IMR-90 (cell line): ENCODE measurements around the gene ZNF423. TPM values are rescaled to one million over a fixed set of nuclear protein-coding genes. Genes with fewer than 3 reads are reported as not detected.

Experiments
- ATAC-seq: fragments of 200-7000 bp; cut with Tn5 transposase; 2 replicates; pipeline ENCODE4 v1.9.1; 2020; ENCODE audit warnings: low read depth, mild to moderate bottlenecking, moderate library complexity
- BruUV-seq: library from RNA; stranded (reverse); fragments of 400-500 nt; replicated peaks from 2 replicates; lab custom pipeline; 2021; lab: Mats Ljungman, UMichigan
- CTCF ChIA-PET: fragments of 300-600 bp; formaldehyde crosslinking; extraction: SDS; loops from one replicate; lab custom pipeline; 2021; ENCODE audit warnings: antibody characterized with exemption; lab: Yijun Ruan, JAX
- POLR2A ChIA-PET: fragments of 300-600 bp; sonication (Branson Sonifier 250); formaldehyde crosslinking; loops from one replicate; lab custom pipeline; 2022; ENCODE audit warnings: antibody characterized with exemption; ENCODE audit not compliant: unreplicated experiment; lab: Charles Lee
- DNase-seq: peaks from one replicate; pipeline ENCODE4 v3.0.0; 2013
- H2AFZ ChIP-seq: replicated peaks from 2 replicates; pipeline ENCODE3; 2013; ENCODE audit warnings: low read length, mild to moderate bottlenecking; ENCODE audit not compliant: poor library complexity
- H2AK5ac ChIP-seq: 2 replicates; pipeline ENCODE4 v1.6.1; 2013; ENCODE audit warnings: low read depth, low read length, inconsistent platforms
- H2AK9ac ChIP-seq: replicated peaks from 2 replicates; pipeline ENCODE3; 2013; ENCODE audit warnings: mild to moderate bottlenecking, low read depth, low read length, moderate library complexity; ENCODE audit not compliant: poor library complexity
- H2BK120ac ChIP-seq: 2 replicates; pipeline ENCODE4 v1.6.1; 2013; ENCODE audit warnings: low read depth, low read length, inconsistent platforms
- H2BK15ac ChIP-seq: 3 replicates; pipeline ENCODE4 v1.6.1; 2013; ENCODE audit warnings: low read depth, low read length, inconsistent platforms
- H2BK20ac ChIP-seq: 2 replicates; pipeline ENCODE4 v1.6.1; 2013; ENCODE audit warnings: low read depth, mild to moderate bottlenecking, inconsistent platforms, low read length, moderate library complexity
- H2BK5ac ChIP-seq: 2 replicates; pipeline ENCODE4 v1.6.1; 2013; ENCODE audit warnings: mild to moderate bottlenecking, low read depth, low read length, inconsistent platforms; ENCODE audit not compliant: poor library complexity, severe bottlenecking
- H3K14ac ChIP-seq: replicated peaks from 2 replicates; pipeline ENCODE4 v1.6.1; 2013; ENCODE audit warnings: low read depth, low read length, inconsistent platforms
- H3K18ac ChIP-seq: 2 replicates; pipeline ENCODE4 v1.6.1; 2013; ENCODE audit warnings: low read depth, low read length, control low read depth
- H3K23ac ChIP-seq: 2 replicates; pipeline ENCODE4 v1.6.1; 2013; ENCODE audit warnings: low read depth, low read length, inconsistent platforms
- H3K27ac ChIP-seq: 2 replicates; pipeline ENCODE4 v1.5.1; 2013; ENCODE audit warnings: mild to moderate bottlenecking, control low read depth, low read length; ENCODE audit not compliant: insufficient read depth
- H3K27me3 ChIP-seq: 2 replicates; pipeline ENCODE4 v1.6.1; 2013; ENCODE audit warnings: low read length; ENCODE audit not compliant: control insufficient read depth, insufficient read depth
- H3K36me3 ChIP-seq: 2 replicates; pipeline ENCODE4 v1.6.1; 2013; ENCODE audit warnings: low read length, mixed read lengths; ENCODE audit not compliant: control insufficient read depth, insufficient read depth
- H3K4ac ChIP-seq: 2 replicates; pipeline ENCODE4 v1.6.1; 2013; ENCODE audit warnings: low read depth, low read length, inconsistent platforms
- H3K4me1 ChIP-seq: 2 replicates; pipeline ENCODE4 v1.6.1; 2013; ENCODE audit warnings: low read length, mixed read lengths; ENCODE audit not compliant: control insufficient read depth, insufficient read depth
- H3K4me2 ChIP-seq: 2 replicates; pipeline ENCODE4 v1.6.1; 2013; ENCODE audit warnings: low read depth, mild to moderate bottlenecking, control low read depth, low read length, moderate library complexity
- H3K4me3 ChIP-seq: 2 replicates; pipeline ENCODE4 v1.5.1; 2013; ENCODE audit warnings: low read depth, mild to moderate bottlenecking, control low read depth, low read length, moderate library complexity; ENCODE audit not compliant: insufficient read depth
- H3K56ac ChIP-seq: 2 replicates; pipeline ENCODE4 v1.6.1; 2013; ENCODE audit warnings: low read length, inconsistent platforms; ENCODE audit not compliant: insufficient read depth; ENCODE audit errors: extremely low read depth
- H3K79me1 ChIP-seq, 2 experiments: 2 replicates each; pipeline ENCODE4 v1.6.1; 2013; ENCODE audit warnings: low read length in 2 of 2, inconsistent platforms in 1 of 2, low read depth in 1 of 2
- H3K9ac ChIP-seq: 2 replicates; pipeline ENCODE4 v1.6.1; 2013; ENCODE audit warnings: low read depth, low read length, control low read depth
- H3K9me1 ChIP-seq: 2 replicates; pipeline ENCODE4 v1.6.1; 2013; ENCODE audit warnings: low read length, inconsistent platforms; ENCODE audit not compliant: insufficient read depth
- H3K9me3 ChIP-seq: 2 replicates; pipeline ENCODE4 v1.6.1; 2013; ENCODE audit warnings: low read length; ENCODE audit not compliant: control insufficient read depth, insufficient read depth
- H4K20me1 ChIP-seq: 2 replicates; pipeline ENCODE4 v1.6.1; 2013; ENCODE audit warnings: low read length, inconsistent platforms; ENCODE audit not compliant: insufficient read depth
- H4K5ac ChIP-seq: 2 replicates; pipeline ENCODE4 v1.6.1; 2013; ENCODE audit warnings: mild to moderate bottlenecking, low read depth, low read length, control low read depth
- H4K8ac ChIP-seq, 2 experiments: 2 replicates each; pipeline ENCODE4 v1.6.1; 2013; ENCODE audit warnings: low read depth in 2 of 2, low read length in 2 of 2, control low read depth in 1 of 2, inconsistent platforms in 1 of 2
- H4K91ac ChIP-seq: 2 replicates; pipeline ENCODE4 v1.6.1; 2013; ENCODE audit warnings: low read depth, low read length, inconsistent platforms; ENCODE audit not compliant: insufficient read depth
- BHLHE40 ChIP-seq: fragments of 150-350 bp; IDR thresholded peaks from 2 replicates; pipeline ENCODE4 v1.6.1; 2016; ENCODE audit warnings: mild to moderate bottlenecking, low read depth, low read length
- CEBPB ChIP-seq: IDR thresholded peaks from 2 replicates; pipeline ENCODE4 v1.6.1; 2012; ENCODE audit warnings: low read depth, low read length, improper control_type of control experiment
- CHD1 ChIP-seq: IDR thresholded peaks from 2 replicates; pipeline ENCODE4 v1.6.1; 2012; ENCODE audit warnings: low read depth, low read length, improper control_type of control experiment
- ELK1 ChIP-seq: fragments of 150-350 bp; IDR thresholded peaks from 2 replicates; pipeline ENCODE4 v1.6.1; 2016; ENCODE audit warnings: low read depth, mild to moderate bottlenecking, low read length, moderate library complexity, borderline replicate concordance
- FOS ChIP-seq: fragments of 150-350 bp; IDR thresholded peaks from 2 replicates; pipeline ENCODE4 v1.6.1; 2016; ENCODE audit warnings: low read depth, low read length
- MAFK ChIP-seq: IDR thresholded peaks from 2 replicates; pipeline ENCODE4 v1.6.1; 2012; ENCODE audit warnings: low read depth, low read length, improper control_type of control experiment
- MAZ ChIP-seq: IDR thresholded peaks from 2 replicates; pipeline ENCODE4 v1.6.1; 2012; ENCODE audit warnings: low read depth, mild to moderate bottlenecking, low read length, improper control_type of control experiment, moderate library complexity, borderline replicate concordance
- MXI1 ChIP-seq: IDR thresholded peaks from 2 replicates; pipeline ENCODE4 v1.6.1; 2012; ENCODE audit warnings: low read depth, mild to moderate bottlenecking, low read length, moderate library complexity, borderline replicate concordance
- NFE2L2 ChIP-seq: fragments of 150-350 bp; IDR thresholded peaks from 2 replicates; pipeline ENCODE4 v1.6.1; 2016; ENCODE audit warnings: low read depth, mild to moderate bottlenecking, low read length
- POLR2A ChIP-seq: IDR thresholded peaks from 2 replicates; pipeline ENCODE4 v1.6.1; 2012; ENCODE audit warnings: mild to moderate bottlenecking, low read depth, low read length
- RAD21 ChIP-seq: IDR thresholded peaks from 2 replicates; pipeline ENCODE4 v1.6.1; 2012; ENCODE audit warnings: low read length, improper control_type of control experiment
- RCOR1 ChIP-seq: IDR thresholded peaks from 2 replicates; pipeline ENCODE4 v1.6.1; 2012; ENCODE audit warnings: mild to moderate bottlenecking, low read length, improper control_type of control experiment; ENCODE audit not compliant: insufficient replicate concordance
- RFX5 ChIP-seq: IDR thresholded peaks from 2 replicates; pipeline ENCODE4 v1.8.0; 2012; ENCODE audit warnings: low read depth, mild to moderate bottlenecking, low read length, moderate library complexity
- SMC3 ChIP-seq: fragments of 150-350 bp; IDR thresholded peaks from 2 replicates; pipeline ENCODE4 v1.6.1; 2016; ENCODE audit warnings: low read depth, mild to moderate bottlenecking, antibody characterized with exemption, low read length, moderate library complexity
- WGBS, 2 experiments: methylation state at CpG; one replicate each; pipeline versions ENCODE4 v1.1.5 to v1.1.7; 2013; ENCODE audit warnings: missing lambda C conversion rate in 2 of 2; ENCODE audit not compliant: insufficient read length in 1 of 2; ENCODE audit errors: extremely low coverage in 2 of 2; 5-methylcytosine and 5-hydroxymethylcytosine counted together
- dilution Hi-C: fragments of 300-500 bp; cut with HindIII; formaldehyde crosslinking; loops from one replicate; pipeline ENCODE4 v1.14.3; 2018; ENCODE audit warnings: low sequenced_read_pairs; ENCODE audit not compliant: unreplicated experiment
- in situ Hi-C: fragments of 300-500 bp; cut with MboI; formaldehyde crosslinking; loops from 3 replicates; pipeline ENCODE4 v1.14.3; 2019; ENCODE audit warnings: low sequenced_read_pairs, inconsistent platforms, mixed read lengths
- intact Hi-C: fragments of 100-400 bp; cut with micrococcal nuclease; formaldehyde crosslinking; loops from 2 replicates; pipeline ENCODE4 v1.10.0; 2022
- polyA plus RNA-seq, 3 experiments: library from polyadenylated mRNA; depleted of rRNA; stranded (reverse); fragments of >200 nt; gene quantifications; 2 replicates each; pipeline ENCODE4 v1.2.3, GENCODE V29; 2012; ENCODE audit warnings: low replicate concordance in 1 of 3
- total RNA-seq: library from RNA; depleted of rRNA; stranded (reverse); fragments of >200 nt; gene quantifications from 2 replicates; pipeline ENCODE4 v1.2.3, GENCODE V29; 2012
- TF ChIP-seq, protein P1 (sequence below): conservative IDR thresholded peaks from 2 replicates; pipeline ENCODE4 v1.5.1; 2012; ENCODE audit warnings: mild to moderate bottlenecking, low read depth, low read length, improper control_type of control experiment
- TF ChIP-seq, protein P2 (sequence below): fragments of 150-350 bp; IDR thresholded peaks from 2 replicates; pipeline ENCODE4 v1.6.1; 2017; ENCODE audit warnings: mild to moderate bottlenecking, antibody characterized with exemption, low read length, low read depth

ZNF423 gene
- total and polyA plus RNA-seq, 2 of the 4 experiments (the other 2 are of a cell fraction), result under 0.01 to 0.10 TPM

GRCh38 chr16:49458243-49458642 lies 397.7 kb downstream of the ZNF423 start:
- no peaks in the 10 kb centered on the region for H3K9me3 ChIP-seq
- H3K36me3 ChIP-seq, result no peaks in the 10 kb centered on the region
- H3K4me2 ChIP-seq, result no peak overlapping the region
- DNase-seq (no peak), ATAC-seq (no peak)
- TF ChIP-seq NFE2L2 (no peak), RCOR1 (no peak), RFX5 (no peak), RAD21 (no peak), POLR2A (no peak), SMC3 (no peak), ELK1 (no peak), MXI1 (no peak), MAZ (no peak), CHD1 (no peak), FOS (no peak), BHLHE40 (no peak), CEBPB (no peak), MAFK (no peak)
- TF ChIP-seq, protein P1, sequence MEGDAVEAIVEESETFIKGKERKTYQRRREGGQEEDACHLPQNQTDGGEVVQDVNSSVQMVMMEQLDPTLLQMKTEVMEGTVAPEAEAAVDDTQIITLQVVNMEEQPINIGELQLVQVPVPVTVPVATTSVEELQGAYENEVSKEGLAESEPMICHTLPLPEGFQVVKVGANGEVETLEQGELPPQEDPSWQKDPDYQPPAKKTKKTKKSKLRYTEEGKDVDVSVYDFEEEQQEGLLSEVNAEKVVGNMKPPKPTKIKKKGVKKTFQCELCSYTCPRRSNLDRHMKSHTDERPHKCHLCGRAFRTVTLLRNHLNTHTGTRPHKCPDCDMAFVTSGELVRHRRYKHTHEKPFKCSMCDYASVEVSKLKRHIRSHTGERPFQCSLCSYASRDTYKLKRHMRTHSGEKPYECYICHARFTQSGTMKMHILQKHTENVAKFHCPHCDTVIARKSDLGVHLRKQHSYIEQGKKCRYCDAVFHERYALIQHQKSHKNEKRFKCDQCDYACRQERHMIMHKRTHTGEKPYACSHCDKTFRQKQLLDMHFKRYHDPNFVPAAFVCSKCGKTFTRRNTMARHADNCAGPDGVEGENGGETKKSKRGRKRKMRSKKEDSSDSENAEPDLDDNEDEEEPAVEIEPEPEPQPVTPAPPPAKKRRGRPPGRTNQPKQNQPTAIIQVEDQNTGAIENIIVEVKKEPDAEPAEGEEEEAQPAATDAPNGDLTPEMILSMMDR, result no peak
- TF ChIP-seq, protein P2, sequence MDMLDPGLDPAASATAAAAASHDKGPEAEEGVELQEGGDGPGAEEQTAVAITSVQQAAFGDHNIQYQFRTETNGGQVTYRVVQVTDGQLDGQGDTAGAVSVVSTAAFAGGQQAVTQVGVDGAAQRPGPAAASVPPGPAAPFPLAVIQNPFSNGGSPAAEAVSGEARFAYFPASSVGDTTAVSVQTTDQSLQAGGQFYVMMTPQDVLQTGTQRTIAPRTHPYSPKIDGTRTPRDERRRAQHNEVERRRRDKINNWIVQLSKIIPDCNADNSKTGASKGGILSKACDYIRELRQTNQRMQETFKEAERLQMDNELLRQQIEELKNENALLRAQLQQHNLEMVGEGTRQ, result no peak
- POLR2A ChIA-PET, result no interaction called here
- no peaks in the 10 kb centered on the region for H3K79me1 ChIP-seq
- H3K27ac ChIP-seq, result no peak overlapping the region
- no peaks in the 10 kb centered on the region; the same call in 1 of the 2 replicates for H3K27me3 ChIP-seq
- H4K8ac ChIP-seq, result no peak overlapping the region
- H2AK5ac ChIP-seq, result no peak overlapping the region
- H2AFZ ChIP-seq, result no peak overlapping the region
- H2BK5ac ChIP-seq, result no peak overlapping the region
- dilution Hi-C loops (no loop called here), in situ Hi-C loops (no loop called here), intact Hi-C loops (no loop called here)
- WGBS, 2 experiments, result no CpG with 5 or more reads among the region's 6 CpGs
- no peak overlapping the region for H3K14ac ChIP-seq
- no peak overlapping the region for H2AK9ac ChIP-seq
- no TSS peak for BruUV-seq
- no peak overlapping the region for H3K18ac ChIP-seq
- no peak overlapping the region for H4K91ac ChIP-seq
- no peak overlapping the region for H3K23ac ChIP-seq
- no peaks in the 10 kb centered on the region for H4K20me1 ChIP-seq
- no peak overlapping the region for H4K5ac ChIP-seq
- H3K9me1 ChIP-seq, result no peaks in the 10 kb centered on the region
- no peak overlapping the region for H2BK120ac ChIP-seq
- H3K9ac ChIP-seq, result no peak overlapping the region
- H3K4ac ChIP-seq, result no peak overlapping the region
- H2BK20ac ChIP-seq, result no peak overlapping the region
- no peak overlapping the region for H3K56ac ChIP-seq
- no peak overlapping the region for H3K4me3 ChIP-seq
- CTCF ChIA-PET, result no interaction called here
- no peaks in the 10 kb centered on the region for H3K4me1 ChIP-seq
- H2BK15ac ChIP-seq, result no peak overlapping the region
